ENCODE results near the gene SMARCD3. TPM values are rescaled to one million over a fixed set of nuclear protein-coding genes. Genes with fewer than 3 reads are reported as not detected.

Gene SMARCD3
- total RNA-seq, result 6.8 and 13.0 TPM in 2 replicates

GRCh38 chr7:151248346-151249033, at the start of gene SMARCD3:
SMARCD3 (minus strand) TSS chr7:151248694; CDS start chr7:151248562, 132 bp downstream.

GRCh38 chr7:151232091-151232916, 16.2 kb downstream of the SMARCD3 start, which contains the start of gene CHPF2:
CHPF2 (plus strand) TSS chr7:151232483; CDS start chr7:151234012, 1,529 bp downstream.

GRCh38 chr7:151226875-151227782, 21.4 kb downstream of the SMARCD3 start, which contains the start of gene ABCF2:
ABCF2 (minus strand) TSS chr7:151227205; CDS start chr7:151226458, 747 bp downstream.

GRCh38 chr7:151210087-151210854, 38.2 kb downstream of the SMARCD3 start, which contains the start of gene H2BK1:
H2BK1 (minus strand) TSS chr7:151210488; CDS start chr7:151210318, 170 bp downstream.

Other genes starting within 250 kb of the SMARCD3 start
- gene ATG9B, start 224.2 kb downstream of the SMARCD3 start, total RNA-seq, result 0.24 TPM in 1 of 2 replicates, not detected in the other
- 13.9 and 14.9 TPM in 2 replicates for gene ABCB8, start 220.2 kb downstream of the SMARCD3 start, total RNA-seq
- gene ASIC3, start 200.2 kb downstream of the SMARCD3 start, total RNA-seq, result 0.21 TPM in 1 of 2 replicates, not detected in the other
- 14.1 and 18.1 TPM in 2 replicates for gene CDK5, start 190.8 kb downstream of the SMARCD3 start, total RNA-seq
- gene SLC4A2, start 189.1 kb downstream of the SMARCD3 start, total RNA-seq, result 27.5 and 48.2 TPM in 2 replicates
- gene FASTK, start 167.9 kb downstream of the SMARCD3 start, total RNA-seq, result 71.0 and 78.1 TPM in 2 replicates
- 26.9 and 27.2 TPM in 2 replicates for gene TMUB1, start 165.2 kb downstream of the SMARCD3 start, total RNA-seq
- 99.0 and 106 TPM in 2 replicates for gene AGAP3, start 162.2 kb downstream of the SMARCD3 start, total RNA-seq
- 0.24 TPM in 1 of 2 replicates, not detected in the other for gene GBX1, start 81.0 kb downstream of the SMARCD3 start, total RNA-seq
- gene ASB10, start 61.4 kb downstream of the SMARCD3 start, total RNA-seq, result not detected in 2 replicates
- not detected in 2 replicates for gene H2BK1, start 38.2 kb downstream of the SMARCD3 start, total RNA-seq
- gene ABCF2, start 21.5 kb downstream of the SMARCD3 start, total RNA-seq, result 70.1 and 85.5 TPM in 2 replicates
- 32.8 and 47.0 TPM in 2 replicates for gene CHPF2, start 16.2 kb downstream of the SMARCD3 start, total RNA-seq
- 31.6 and 43.1 TPM in 2 replicates for gene NUB1, start 93.1 kb upstream of the SMARCD3 start, total RNA-seq
- gene WDR86, start 161.3 kb upstream of the SMARCD3 start, total RNA-seq, result 0.24 and 1.3 TPM in 2 replicates
- not detected in 2 replicates for gene CRYGN, start 191.4 kb upstream of the SMARCD3 start, total RNA-seq